ENCODE data around the gene LSM12.

Gene LSM12

GRCh38 chr17:43986225-43986981 lies 80.1 kb downstream of the LSM12 start:
- no peak for DNase-seq (ENCODE audit: low read depth)

- DNase-seq (ENCODE audit: low read depth) = no peak
Measured at GRCh38 chr17:43984521-43984920, 82.0 kb downstream of the LSM12 start.

All from GM04504 (cell line).